Measurements from ENCODE around the gene PLEKHO1. TPM values are rescaled to one million over a fixed set of nuclear protein-coding genes. Genes with fewer than 3 reads are reported as not detected.
A peak's percentile ranks its signal among the peaks of the same experiment; 100 is the strongest.
"Not testable (repeated sequence)": the region's sequence is repeated elsewhere in the genome, so short reads cannot be mapped to it uniquely, and the experiment has no call there.

Gene PLEKHO1
- total RNA-seq, 1 donor from 2014 or later = 33.9 TPM

DNA sequence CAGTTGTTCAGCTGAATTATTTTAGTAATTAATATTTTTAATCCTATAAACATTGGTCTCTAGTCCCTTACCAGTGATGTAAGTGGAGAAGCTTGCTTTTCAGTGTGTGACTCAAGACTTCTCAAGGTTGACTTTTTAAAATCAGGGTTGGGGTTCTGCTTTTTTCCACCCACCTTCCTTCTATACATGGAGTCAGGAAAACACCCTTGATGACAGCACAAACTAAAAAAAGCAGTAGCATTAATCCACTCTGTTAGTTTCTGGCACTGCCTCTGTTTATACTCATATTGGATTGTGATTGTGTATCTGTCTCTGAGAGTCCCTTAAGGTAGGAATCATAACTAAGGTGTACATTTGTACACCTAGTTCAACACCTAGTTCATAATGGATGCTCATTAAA is 8.3 kb upstream of the PLEKHO1 start:
- intact Hi-C loops (cut with DNase I) = no loop called here
- Histone ChIP-seq H3K4me3 (no peak overlapping the region), H3K36me3 (no peaks in the 10 kb centered on the region), H3K27ac (no peak overlapping the region), H3K27me3 (no peaks in the 10 kb centered on the region), H3K4me1 (no peaks in the 10 kb centered on the region), H3K9me3 (no peaks in the 10 kb centered on the region)
- no peak for DNase-seq (ENCODE audit: extremely low spot score in 2 of 2)
- TF ChIP-seq POLR2A (IDR thresholded peaks at IDR 0.05) (no peak), POLR2AphosphoS5 (IDR thresholded peaks at IDR 0.05; ENCODE audit: insufficient read depth in 1 of 2, low read depth in 1 of 2) (no peak)
- TF ChIP-seq, protein P1, sequence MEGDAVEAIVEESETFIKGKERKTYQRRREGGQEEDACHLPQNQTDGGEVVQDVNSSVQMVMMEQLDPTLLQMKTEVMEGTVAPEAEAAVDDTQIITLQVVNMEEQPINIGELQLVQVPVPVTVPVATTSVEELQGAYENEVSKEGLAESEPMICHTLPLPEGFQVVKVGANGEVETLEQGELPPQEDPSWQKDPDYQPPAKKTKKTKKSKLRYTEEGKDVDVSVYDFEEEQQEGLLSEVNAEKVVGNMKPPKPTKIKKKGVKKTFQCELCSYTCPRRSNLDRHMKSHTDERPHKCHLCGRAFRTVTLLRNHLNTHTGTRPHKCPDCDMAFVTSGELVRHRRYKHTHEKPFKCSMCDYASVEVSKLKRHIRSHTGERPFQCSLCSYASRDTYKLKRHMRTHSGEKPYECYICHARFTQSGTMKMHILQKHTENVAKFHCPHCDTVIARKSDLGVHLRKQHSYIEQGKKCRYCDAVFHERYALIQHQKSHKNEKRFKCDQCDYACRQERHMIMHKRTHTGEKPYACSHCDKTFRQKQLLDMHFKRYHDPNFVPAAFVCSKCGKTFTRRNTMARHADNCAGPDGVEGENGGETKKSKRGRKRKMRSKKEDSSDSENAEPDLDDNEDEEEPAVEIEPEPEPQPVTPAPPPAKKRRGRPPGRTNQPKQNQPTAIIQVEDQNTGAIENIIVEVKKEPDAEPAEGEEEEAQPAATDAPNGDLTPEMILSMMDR (IDR thresholded peaks at IDR 0.05) = no peak

DNA sequence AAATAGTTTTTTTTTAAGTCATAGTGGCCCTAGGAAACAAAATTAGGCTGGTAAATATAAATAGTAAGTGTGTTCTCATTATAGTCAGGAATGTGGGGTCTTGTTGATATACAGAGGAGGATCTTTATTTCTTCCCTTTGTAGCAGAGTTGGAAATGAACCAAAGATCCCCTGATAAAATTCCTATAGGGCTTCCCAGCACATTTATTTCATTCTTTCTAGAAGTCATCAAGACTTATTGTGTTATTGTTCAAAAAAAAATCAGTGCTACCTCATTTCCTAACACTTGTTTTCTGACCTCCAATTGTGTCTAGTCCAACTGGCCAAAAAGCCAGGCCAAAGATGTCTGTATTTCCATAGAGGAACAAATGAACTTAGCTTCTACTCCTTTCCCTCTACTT is 7.6 kb upstream of the PLEKHO1 start:
- no peak for DNase-seq (ENCODE audit: extremely low spot score in 2 of 2)
- Histone ChIP-seq H3K4me1 (no peaks in the 10 kb centered on the region), H3K27ac (no peak overlapping the region), H3K9me3 (no peaks in the 10 kb centered on the region), H3K4me3 (no peak overlapping the region), H3K27me3 (no peaks in the 10 kb centered on the region), H3K36me3 (no peaks in the 10 kb centered on the region)
- intact Hi-C loops (cut with DNase I) = no loop called here
- no peak for TF ChIP-seq POLR2A (IDR thresholded peaks at IDR 0.05)
- TF ChIP-seq, protein P1 (IDR thresholded peaks at IDR 0.05) = no peak
- no peak for TF ChIP-seq POLR2AphosphoS5 (IDR thresholded peaks at IDR 0.05; ENCODE audit: insufficient read depth in 1 of 2, low read depth in 1 of 2)

DNA sequence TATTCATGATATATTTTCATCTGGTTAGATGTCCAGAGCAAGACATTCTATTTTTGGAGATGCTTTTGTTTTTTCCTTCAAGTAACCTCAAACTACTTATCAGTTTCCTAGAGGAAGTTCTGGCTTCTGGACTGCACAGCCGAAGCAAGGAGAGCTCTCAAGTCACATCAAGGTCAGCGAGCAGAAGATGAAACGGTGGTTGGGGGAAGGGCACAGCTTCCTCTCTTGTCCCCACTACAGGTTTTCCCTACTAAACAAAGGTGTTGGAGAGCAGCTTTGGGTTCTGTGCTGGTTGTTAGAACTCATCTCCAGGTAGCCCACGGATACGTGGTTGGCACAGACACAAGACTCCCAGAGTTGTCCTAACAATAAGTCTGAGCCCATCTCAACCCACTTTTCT is 5.1 kb upstream of the PLEKHO1 start:
- intact Hi-C loops (cut with DNase I) = no loop called here
- Histone ChIP-seq H3K9me3 (no peaks in the 10 kb centered on the region), H3K27me3 (no peaks in the 10 kb centered on the region), H3K27ac (no peak overlapping the region), H3K36me3 (no peaks in the 10 kb centered on the region), H3K4me3 (no peak overlapping the region), H3K4me1 (peaks cover 8% of the 10 kb centered on the region)
- TF ChIP-seq POLR2A (IDR thresholded peaks at IDR 0.05) (no peak), POLR2AphosphoS5 (IDR thresholded peaks at IDR 0.05; ENCODE audit: insufficient read depth in 1 of 2, low read depth in 1 of 2) (no peak)
- TF ChIP-seq, protein P1 (IDR thresholded peaks at IDR 0.05) = no peak
- DNase-seq (ENCODE audit: extremely low spot score in 2 of 2) = no peak

- peaks cover 13% of the 10 kb centered on the region for H3K4me1 ChIP-seq
- H3K9me3 ChIP-seq; DNase-seq (ENCODE audit: extremely low spot score in 2 of 2); H3K27me3 ChIP-seq; H3K4me3 ChIP-seq; H3K36me3 ChIP-seq; intact Hi-C loops (cut with DNase I); H3K27ac ChIP-seq: not testable (repeated sequence)
These were observed 3.7 kb upstream of the PLEKHO1 start for GRCh38 chr1:150146016-150146415.

DNA sequence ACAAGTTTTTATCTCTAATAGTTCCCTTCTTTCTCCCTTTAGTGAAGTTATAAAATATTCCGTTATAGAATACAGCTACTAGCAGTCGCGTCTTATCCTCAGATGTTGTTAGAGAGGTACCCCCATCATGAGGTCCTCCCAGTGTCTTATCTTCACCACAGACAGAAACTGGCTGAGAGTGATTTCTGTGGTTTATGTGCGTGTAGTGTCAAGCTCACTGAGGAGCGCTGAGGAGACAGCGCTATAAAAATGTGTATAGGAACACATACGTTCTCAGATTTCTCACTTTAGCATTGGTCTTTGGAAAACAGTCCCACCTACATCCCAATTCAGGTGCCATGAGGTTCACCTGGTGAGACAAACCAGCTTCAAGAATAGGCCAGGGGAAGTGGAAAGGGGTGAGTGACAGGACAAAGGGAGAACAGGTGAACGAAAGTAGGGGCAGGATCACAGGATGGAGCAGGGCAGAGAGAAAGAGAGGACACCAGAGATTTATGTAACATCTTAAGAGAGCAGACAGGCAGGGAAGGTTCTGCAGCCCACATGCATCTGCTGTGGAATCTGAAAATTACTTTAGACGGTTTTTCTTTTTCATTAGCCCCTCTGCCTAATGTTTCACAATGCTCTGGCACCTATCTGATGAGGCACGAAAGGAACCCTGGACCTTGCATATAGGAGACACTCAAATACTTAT is 2.7 kb upstream of the PLEKHO1 start:
- TF ChIP-seq POLR2A (IDR thresholded peaks at IDR 0.05) (no peak), POLR2AphosphoS5 (IDR thresholded peaks at IDR 0.05; ENCODE audit: insufficient read depth in 1 of 2, low read depth in 1 of 2) (no peak)
- TF ChIP-seq, protein P1 (IDR thresholded peaks at IDR 0.05) = no peak
- no peaks in the 10 kb centered on the region for H3K27me3 ChIP-seq
- peaks cover 23% of the 10 kb centered on the region for H3K4me1 ChIP-seq
- no peak overlapping the region for H3K27ac ChIP-seq
- intact Hi-C loops (cut with DNase I) = no loop called here
- no peaks in the 10 kb centered on the region for H3K36me3 ChIP-seq
- H3K4me3 ChIP-seq = no peak overlapping the region
- no peaks in the 10 kb centered on the region for H3K9me3 ChIP-seq
- DNase-seq (ENCODE audit: extremely low spot score in 2 of 2) = peak in 1 of 2 donors; percentile 28
